Gastroesophageal sphincter (tissue), 3 donors: ENCODE results near the gene GMDS.

Source experiments
- POLR2AphosphoS5 ChIP-seq: sonication (generic); formaldehyde crosslinking; IDR thresholded peaks from one replicate; pipeline ENCODE4 v1.6.1; 2017; ENCODE audit warnings: antibody characterized with exemption
- TF ChIP-seq, protein P1 (sequence below), 4 experiments: fragments of 200-600 bp in 2 of 4; fragments of 450-650 bp in 2 of 4; sonication (generic) in 1 of 4; IDR thresholded peaks; one replicate each; pipeline ENCODE4 v1.5.1; 2017 to 2019; ENCODE audit warnings: antibody characterized with exemption in 4 of 4, mild to moderate bottlenecking in 2 of 4, moderate library complexity in 2 of 4

DNA sequence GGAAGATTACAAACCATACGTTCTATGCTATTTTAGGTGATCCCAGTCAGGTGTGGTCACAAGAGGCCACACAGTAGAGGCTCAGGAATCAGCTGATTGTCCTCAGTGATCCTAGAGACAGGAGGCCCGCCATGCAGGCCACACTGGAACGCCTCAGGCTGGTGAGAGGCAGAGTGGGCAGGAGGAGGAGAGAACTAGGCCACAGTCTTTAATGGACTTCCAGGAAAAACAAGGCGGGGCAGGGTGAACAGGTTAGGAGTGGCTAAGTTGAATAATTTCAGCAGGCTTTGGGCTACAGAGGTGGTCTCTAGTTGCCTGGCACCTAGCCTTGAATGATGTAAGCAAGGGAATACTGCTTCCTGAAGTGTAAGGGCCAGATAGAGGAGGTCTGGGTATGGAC, 101.2 kb downstream of the GMDS start:
- TF ChIP-seq, protein P1, sequence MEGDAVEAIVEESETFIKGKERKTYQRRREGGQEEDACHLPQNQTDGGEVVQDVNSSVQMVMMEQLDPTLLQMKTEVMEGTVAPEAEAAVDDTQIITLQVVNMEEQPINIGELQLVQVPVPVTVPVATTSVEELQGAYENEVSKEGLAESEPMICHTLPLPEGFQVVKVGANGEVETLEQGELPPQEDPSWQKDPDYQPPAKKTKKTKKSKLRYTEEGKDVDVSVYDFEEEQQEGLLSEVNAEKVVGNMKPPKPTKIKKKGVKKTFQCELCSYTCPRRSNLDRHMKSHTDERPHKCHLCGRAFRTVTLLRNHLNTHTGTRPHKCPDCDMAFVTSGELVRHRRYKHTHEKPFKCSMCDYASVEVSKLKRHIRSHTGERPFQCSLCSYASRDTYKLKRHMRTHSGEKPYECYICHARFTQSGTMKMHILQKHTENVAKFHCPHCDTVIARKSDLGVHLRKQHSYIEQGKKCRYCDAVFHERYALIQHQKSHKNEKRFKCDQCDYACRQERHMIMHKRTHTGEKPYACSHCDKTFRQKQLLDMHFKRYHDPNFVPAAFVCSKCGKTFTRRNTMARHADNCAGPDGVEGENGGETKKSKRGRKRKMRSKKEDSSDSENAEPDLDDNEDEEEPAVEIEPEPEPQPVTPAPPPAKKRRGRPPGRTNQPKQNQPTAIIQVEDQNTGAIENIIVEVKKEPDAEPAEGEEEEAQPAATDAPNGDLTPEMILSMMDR (IDR thresholded peaks at IDR 0.05), result no peak
- TF ChIP-seq POLR2AphosphoS5, result no peak
